Esophagus (tissue), 2 donors: ENCODE data around the gene ACER1. TPM values are rescaled to one million over a fixed set of nuclear protein-coding genes. Genes with fewer than 3 reads are reported as not detected.
"Not testable (repeated sequence)": the region's sequence is repeated elsewhere in the genome, so short reads cannot be mapped to it uniquely, and the experiment has no call there.

Experiments used
- H3K27ac ChIP-seq, 2 donors: one replicate each; pipeline ENCODE4 v1.5.1; 2013; ENCODE audit warnings: low read depth in 2 of 2, mild to moderate bottlenecking in 2 of 2, inconsistent platforms in 1 of 2, low read length in 1 of 2, moderate library complexity in 1 of 2
- H3K27me3 ChIP-seq, 2 donors: one replicate each; pipeline ENCODE4 v1.6.1; 2013; ENCODE audit warnings: low read length in 2 of 2, control low read depth in 1 of 2, mild to moderate bottlenecking in 1 of 2; ENCODE audit not compliant: insufficient read depth in 2 of 2, control insufficient read depth in 1 of 2
- H3K36me3 ChIP-seq, 2 donors: one replicate each; pipeline ENCODE4 v1.6.1; 2013; ENCODE audit warnings: low read length in 1 of 2; ENCODE audit not compliant: control insufficient read depth in 2 of 2, insufficient read depth in 2 of 2
- H3K4me1 ChIP-seq, 2 donors: one replicate each; pipeline ENCODE4 v1.6.1; 2013; ENCODE audit warnings: low read length in 1 of 2; ENCODE audit not compliant: control insufficient read depth in 2 of 2, insufficient read depth in 2 of 2
- H3K4me3 ChIP-seq, 2 donors: one replicate each; pipeline ENCODE4 v1.5.1; 2013; ENCODE audit warnings: low read length in 2 of 2, mild to moderate bottlenecking in 2 of 2, low read depth in 1 of 2, moderate library complexity in 1 of 2
- H3K9me3 ChIP-seq, 2 donors: one replicate each; pipeline ENCODE4 v1.6.1; 2013; ENCODE audit warnings: mild to moderate bottlenecking in 2 of 2, low read depth in 1 of 2, low read length in 1 of 2, moderate library complexity in 1 of 2; ENCODE audit not compliant: control insufficient read depth in 2 of 2, insufficient read depth in 1 of 2
- WGBS, 2 donors: extraction: QIAGEN DNeasy Blood & Tissue Kit; methylation state at CpG; one replicate each; pipeline ENCODE4 v1.1.7; 2013; 5-methylcytosine and 5-hydroxymethylcytosine counted together
- polyA plus RNA-seq, 2 donors: library from polyadenylated mRNA; stranded (reverse); fragments of 200-250 nt; gene quantifications; one replicate each; pipeline ENCODE4 v1.2.3, GENCODE V29; 2013
- donor health status: healthy with polysubstance abuse.
- donor health status: Bipolar disorder and iron deficiency.

The ACER1 gene
- polyA plus RNA-seq, 2 donors: 6.2 to 7.4 TPM

DNA sequence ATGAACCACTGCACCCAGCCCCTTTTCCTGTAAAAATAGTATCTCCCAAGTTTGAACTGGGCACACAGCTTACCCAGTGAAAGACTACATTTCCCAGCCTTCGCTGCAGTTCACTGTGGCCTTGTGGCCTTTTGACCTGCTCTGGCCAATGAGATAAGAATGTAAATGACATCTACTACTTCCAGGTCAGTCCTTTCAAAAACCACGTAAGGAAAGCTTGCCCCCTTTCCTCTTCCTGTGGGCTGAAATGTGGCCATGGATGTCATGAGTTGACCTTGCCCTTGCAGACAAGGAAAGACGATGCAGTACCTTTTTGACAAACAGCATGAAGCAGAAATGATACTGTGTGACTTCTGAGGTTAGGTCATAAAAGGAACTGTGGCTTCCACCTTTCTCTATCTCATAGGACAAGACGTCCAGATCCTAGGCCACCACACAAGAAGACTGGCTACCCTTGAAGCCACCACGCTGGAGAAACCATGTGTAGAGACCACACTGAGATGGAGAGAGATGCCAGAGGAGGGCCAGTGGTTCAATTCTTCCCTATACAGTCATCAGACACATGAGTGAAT lies 19.9 kb downstream of the ACER1 start:
- 72 to 76% methylated on average over 5 of the region's 5 CpGs for WGBS, 2 donors

DNA sequence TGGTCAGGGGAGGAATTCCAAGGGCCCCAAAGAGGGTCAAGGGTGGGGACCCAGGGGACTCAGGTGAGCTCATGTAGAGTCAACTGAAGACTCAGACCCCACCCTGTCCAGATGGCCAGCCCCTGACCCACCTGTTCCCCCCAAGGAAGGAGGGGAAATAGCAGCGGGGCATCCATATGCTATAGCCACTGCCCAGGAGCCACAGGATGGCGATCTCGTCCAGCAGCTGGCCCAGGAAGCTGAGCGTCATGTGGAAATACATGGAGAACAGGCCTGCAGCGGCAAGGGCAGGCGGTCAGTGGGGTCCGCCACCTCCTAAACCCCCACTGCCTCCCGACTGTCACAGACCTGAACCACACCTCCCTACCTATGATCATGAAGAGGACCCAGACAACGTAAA lies 21.4 kb downstream of the ACER1 start:
- Histone ChIP-seq H3K4me1 (no peaks in the 10 kb centered on the region), H3K27ac (no peak overlapping the region), H3K9me3 (peaks cover 2 to 5% of the 10 kb centered on the region in 2 donors), H3K36me3 (no peaks in the 10 kb centered on the region), H3K4me3 (no peak overlapping the region), H3K27me3 (no peaks in the 10 kb centered on the region)
- WGBS, 2 donors: 67 to 69% methylated on average over 9 of the region's 9 CpGs

More for the DNA sequence above, 19.9 kb downstream of the ACER1 start:
- Histone ChIP-seq H3K36me3 (no peaks in the 10 kb centered on the region), H3K27ac (no peak overlapping the region), H3K9me3 (peaks cover 2 to 5% of the 10 kb centered on the region in 2 donors), H3K4me3 (no peak overlapping the region), H3K4me1 (no peaks in the 10 kb centered on the region), H3K27me3 (no peaks in the 10 kb centered on the region)

DNA sequence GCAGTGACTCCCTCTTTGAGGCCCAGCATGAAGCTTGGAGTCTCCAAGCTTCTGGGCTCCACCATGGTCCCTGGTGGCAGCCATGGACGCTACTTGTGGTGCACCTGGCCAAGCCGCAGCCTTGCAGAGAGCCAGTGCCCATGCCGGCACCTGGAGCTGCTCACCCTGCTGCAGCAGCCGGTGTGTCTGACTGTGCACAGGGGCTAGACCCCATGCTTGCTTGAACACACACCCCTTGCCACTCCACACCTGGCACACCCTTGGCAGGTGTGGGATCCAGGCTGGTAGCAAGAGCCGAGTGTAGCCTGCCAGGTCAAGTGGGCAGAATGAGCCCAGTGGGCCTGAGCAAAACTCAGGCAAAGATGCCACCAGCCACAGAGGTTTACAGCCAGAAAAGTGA lies 35.0 kb downstream of the ACER1 start:
- H3K27ac ChIP-seq: no peak overlapping the region
- WGBS, 2 donors: 94% methylated on average over 5 of the region's 5 CpGs
- peaks cover under 1 to 2% of the 10 kb centered on the region in 2 donors for H3K9me3 ChIP-seq
- H3K4me3 ChIP-seq: no peak overlapping the region
- no peaks in the 10 kb centered on the region for H3K36me3 ChIP-seq
- no peaks in the 10 kb centered on the region for H3K4me1 ChIP-seq
- H3K27me3 ChIP-seq: no peaks in the 10 kb centered on the region

DNA sequence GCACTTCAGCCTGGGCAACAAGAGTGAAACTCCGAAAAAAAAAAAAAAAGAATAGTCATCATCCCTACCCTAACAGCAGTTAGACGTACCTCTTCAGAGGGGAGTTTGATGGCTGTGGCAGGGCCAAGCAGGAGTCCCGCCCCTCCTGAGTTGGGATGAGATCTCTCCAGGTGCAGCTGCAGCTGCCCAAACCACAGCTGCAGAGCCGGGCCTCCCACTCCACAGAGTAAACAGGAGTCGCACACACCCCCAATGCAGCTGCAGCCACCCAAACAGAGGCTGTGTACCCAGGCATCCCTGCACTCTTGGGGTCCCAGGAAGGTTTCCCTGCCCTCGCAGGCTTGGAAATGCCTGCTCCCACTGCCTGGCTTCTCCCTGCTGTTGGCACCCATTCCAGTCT lies 36.2 kb downstream of the ACER1 start:
- Histone ChIP-seq H3K36me3 (no peaks in the 10 kb centered on the region), H3K27me3 (no peaks in the 10 kb centered on the region), H3K9me3 (peaks cover 5 to 7% of the 10 kb centered on the region in 2 donors), H3K27ac (no peak overlapping the region), H3K4me1 (no peaks in the 10 kb centered on the region), H3K4me3 (no peak overlapping the region)
- 68 to 80% methylated on average over 6 of the region's 6 CpGs for WGBS, 2 donors

DNA sequence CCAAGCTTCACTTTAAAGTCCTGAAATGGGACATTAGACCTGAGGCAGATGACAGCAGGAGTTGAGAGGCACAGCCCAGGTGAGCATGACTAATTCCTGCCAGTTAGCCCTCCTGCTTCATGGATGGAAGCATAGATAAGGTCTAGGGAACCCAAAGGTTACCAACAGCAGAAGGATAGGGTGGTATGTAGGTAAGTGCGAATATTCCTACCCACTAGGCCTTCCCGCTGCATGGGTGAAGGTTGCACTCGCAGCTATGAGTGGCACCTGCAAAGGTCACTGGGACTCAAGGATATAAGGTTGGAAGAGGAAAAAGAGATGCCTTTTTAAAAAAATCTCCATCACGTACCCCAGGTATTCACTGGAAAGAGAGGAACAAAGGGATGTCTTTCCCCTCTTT lies 41.4 kb downstream of the ACER1 start:
- Histone ChIP-seq H3K9me3 (peaks cover 21 to 29% of the 10 kb centered on the region in 2 donors), H3K4me1 (no peaks in the 10 kb centered on the region), H3K27me3 (no peaks in the 10 kb centered on the region), H3K27ac (no peak overlapping the region), H3K36me3 (no peaks in the 10 kb centered on the region), H3K4me3 (no peak overlapping the region)
- 65% methylated on average over 4 of the region's 4 CpGs for WGBS, 2 donors

DNA sequence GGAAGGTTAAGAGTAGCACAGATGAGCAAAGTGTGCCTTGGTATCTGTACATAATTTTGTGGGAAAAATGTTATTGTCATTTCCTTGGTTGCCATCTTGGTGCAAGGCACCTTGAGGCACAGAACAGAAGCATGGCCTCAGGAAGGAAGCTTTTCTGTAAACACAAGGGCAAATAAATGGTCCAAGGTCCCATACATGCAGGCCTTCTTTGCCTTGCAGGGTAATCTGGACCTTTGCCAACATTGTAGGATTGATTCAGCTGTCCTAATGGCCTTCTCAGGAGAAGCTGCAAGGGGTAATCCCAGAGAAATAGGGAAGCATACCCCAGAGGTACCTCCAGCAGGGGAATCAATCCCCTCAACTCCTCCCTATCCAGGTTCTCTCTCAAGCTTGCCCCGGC lies 44.7 kb downstream of the ACER1 start:
- H3K4me3 ChIP-seq: no peak overlapping the region
- H3K36me3 ChIP-seq: no peaks in the 10 kb centered on the region
- WGBS, 2 donors: 89 to 94% methylated on average over 1 of the region's 1 CpG
- no peaks in the 10 kb centered on the region for H3K27me3 ChIP-seq
- H3K27ac ChIP-seq: no peak overlapping the region
- no peaks in the 10 kb centered on the region for H3K4me1 ChIP-seq
- peaks cover 26 to 44% of the 10 kb centered on the region in 2 donors for H3K9me3 ChIP-seq

DNA sequence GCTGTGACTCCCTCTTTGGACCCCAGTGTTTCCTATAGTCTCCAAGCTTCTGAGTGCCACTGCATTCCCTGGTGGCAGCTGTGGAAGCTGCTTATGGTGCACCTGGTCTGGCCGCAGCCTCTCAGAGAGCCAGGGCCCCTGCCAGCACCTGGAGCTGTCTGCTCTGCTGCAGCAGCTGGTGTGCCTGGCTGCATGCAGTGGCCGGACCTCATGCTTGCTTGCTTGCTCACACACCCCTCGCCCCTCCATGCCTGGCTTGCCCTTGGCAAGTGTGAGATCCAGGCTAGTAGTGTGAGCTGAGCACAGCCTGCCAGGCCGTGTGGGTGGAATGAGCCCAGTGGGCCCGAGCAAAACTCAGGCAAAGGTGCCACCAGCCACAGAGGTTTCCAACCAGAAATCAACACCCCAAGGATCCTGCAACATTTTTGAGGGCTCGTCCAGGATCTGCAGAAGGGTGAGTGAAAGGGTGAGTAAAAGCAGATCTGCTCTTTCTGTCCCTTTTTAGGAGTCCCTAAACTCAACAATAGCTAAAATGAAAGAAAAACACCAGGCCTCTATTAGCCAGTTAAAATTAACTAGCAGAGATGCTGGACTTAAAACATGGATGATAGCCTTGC lies 46.0 kb downstream of the ACER1 start:
- Histone ChIP-seq H3K36me3 (no peaks in the 10 kb centered on the region), H3K4me1 (no peaks in the 10 kb centered on the region), H3K27ac (no peak overlapping the region), H3K9me3 (peaks cover 21 to 37% of the 10 kb centered on the region in 2 donors), H3K4me3 (no peak overlapping the region), H3K27me3 (no peaks in the 10 kb centered on the region)
- 79 to 87% methylated on average over 6 of the region's 6 CpGs for WGBS, 2 donors

DNA sequence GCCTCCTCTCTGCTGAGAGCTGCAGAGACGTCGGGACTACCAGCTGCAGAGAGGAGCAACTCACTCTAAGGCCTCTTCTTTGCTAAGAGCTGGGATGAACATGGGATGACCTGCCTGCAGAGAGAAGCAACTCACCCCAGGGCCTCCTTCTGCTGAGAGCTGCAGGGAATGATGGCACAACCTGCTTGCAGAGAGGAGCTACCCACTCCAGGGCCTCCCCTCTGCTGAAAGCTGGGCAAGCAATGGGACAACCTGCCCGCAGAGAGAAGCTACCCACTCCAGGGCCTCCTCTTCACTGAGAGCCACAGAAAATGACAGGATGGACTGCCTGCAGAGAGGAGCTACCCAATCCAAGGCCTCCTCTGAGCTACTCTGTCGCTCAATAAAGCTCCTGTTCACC lies 46.7 kb downstream of the ACER1 start:
- H3K9me3 ChIP-seq: peaks cover 16 to 31% of the 10 kb centered on the region in 2 donors
- WGBS, 2 donors: 83 to 86% methylated on average over 4 of the region's 4 CpGs
- H3K4me3 ChIP-seq: no peak overlapping the region

DNA sequence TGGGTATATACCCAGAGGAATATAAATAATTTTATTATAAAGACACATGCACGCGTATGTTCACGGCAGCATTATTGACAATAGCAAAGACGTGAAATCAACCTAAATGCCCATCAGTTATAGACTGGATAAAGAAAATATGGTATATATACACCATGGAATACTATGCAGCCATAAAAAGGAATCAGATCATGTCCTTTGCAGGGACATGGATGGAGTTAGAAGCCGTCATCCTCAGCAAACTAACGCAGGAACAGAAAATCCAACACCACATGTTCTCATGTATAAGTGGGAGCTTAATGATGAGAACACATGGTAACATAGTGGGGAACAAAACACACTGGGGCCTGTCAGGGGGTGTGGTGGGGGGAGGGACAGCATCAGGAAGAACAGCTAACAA lies 51.0 kb downstream of the ACER1 start:
- Histone ChIP-seq H3K4me1 (peaks cover 7 to 11% of the 10 kb centered on the region in 2 donors), H3K9me3 (peaks cover 9 to 18% of the 10 kb centered on the region in 2 donors)
- not testable (repeated sequence) for H3K4me3 ChIP-seq, H3K27me3 ChIP-seq, H3K36me3 ChIP-seq, H3K27ac ChIP-seq
- 82 to 87% methylated on average over 6 of the region's 6 CpGs for WGBS, 2 donors

More for the DNA sequence above, 46.7 kb downstream of the ACER1 start:
- Histone ChIP-seq H3K27me3 (no peaks in the 10 kb centered on the region), H3K36me3 (no peaks in the 10 kb centered on the region), H3K4me1 (no peaks in the 10 kb centered on the region), H3K27ac (no peak overlapping the region)
